Measurements from ENCODE around the gene RSPO3.
A peak's percentile ranks its signal among the peaks of the same experiment; 100 is the strongest.

The RSPO3 gene

DNA sequence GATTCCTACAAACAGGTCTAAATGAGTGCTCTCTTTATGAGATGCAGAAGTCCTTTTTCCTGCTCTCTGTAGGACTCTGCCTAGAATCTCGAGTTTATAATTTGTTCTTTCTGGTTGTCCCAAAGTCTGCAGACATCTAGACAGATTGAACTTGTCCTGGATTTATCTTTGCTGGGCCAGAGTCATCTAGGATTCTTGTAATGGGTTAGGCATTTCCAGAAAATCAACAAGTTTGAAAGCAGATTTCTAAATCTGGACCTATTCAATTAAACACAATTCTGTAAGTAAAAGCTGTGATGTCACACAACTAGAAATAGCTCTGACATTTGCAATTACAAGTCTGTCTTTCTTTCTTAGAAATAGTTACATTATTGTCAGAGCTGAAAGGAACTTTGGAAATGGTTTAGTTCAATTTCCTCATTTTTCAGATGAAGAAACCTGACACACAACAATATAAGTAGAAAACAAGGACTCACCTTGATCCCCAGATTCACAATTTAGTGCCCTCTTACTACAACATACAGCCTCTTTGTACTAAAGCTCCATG, 4.2 kb upstream of the RSPO3 start:
- no peak for DNase-seq

DNA sequence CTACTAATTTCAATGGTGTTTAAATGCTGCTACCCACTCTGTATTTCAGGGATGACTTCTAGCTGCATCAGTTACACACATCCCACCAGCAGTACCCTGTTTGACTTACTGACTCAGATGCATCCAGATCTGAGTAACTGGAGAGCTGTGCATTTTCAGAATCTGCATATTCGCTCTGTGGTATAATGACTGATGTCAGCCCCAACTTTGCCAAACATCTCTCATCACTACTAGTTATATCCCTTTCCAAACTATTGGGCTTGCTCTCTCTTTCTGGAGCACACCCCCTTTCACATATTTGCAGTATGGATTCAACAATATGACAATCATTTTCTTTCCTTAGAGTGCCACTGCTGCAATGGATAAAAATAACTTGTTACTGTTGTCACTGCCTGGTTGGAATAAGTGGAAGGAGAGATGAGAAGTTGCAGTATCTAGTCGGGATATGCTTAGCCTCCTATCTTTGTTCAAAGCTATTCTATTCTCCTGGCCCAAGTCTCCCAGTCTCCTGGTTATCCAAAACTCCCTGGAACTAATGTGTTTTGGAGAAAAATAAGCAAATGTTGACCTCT, 3.3 kb upstream of the RSPO3 start:
- DNase-seq = peak; percentile 52

GRCh38 chr6:127115746-127116145, 2.7 kb upstream of the RSPO3 start:
- no peak for DNase-seq

DNA sequence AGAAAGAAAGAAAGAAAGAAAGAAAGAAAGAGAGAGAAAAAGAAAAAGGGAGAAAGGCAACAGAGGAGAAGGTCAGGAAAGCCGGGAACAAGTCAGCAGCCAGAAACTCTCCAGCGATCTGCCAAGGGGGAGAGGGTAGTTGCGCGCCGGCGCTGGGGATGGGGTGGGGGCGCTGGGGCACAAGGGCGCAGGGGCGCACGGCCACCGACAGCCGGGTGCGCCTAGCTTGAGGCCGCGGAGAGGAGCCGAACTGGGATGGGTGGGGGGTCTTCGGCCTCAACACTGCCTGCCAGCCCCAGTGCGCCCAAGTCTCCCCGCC, 533 bp upstream of the RSPO3 start:
- DNase-seq = no peak

DNA sequence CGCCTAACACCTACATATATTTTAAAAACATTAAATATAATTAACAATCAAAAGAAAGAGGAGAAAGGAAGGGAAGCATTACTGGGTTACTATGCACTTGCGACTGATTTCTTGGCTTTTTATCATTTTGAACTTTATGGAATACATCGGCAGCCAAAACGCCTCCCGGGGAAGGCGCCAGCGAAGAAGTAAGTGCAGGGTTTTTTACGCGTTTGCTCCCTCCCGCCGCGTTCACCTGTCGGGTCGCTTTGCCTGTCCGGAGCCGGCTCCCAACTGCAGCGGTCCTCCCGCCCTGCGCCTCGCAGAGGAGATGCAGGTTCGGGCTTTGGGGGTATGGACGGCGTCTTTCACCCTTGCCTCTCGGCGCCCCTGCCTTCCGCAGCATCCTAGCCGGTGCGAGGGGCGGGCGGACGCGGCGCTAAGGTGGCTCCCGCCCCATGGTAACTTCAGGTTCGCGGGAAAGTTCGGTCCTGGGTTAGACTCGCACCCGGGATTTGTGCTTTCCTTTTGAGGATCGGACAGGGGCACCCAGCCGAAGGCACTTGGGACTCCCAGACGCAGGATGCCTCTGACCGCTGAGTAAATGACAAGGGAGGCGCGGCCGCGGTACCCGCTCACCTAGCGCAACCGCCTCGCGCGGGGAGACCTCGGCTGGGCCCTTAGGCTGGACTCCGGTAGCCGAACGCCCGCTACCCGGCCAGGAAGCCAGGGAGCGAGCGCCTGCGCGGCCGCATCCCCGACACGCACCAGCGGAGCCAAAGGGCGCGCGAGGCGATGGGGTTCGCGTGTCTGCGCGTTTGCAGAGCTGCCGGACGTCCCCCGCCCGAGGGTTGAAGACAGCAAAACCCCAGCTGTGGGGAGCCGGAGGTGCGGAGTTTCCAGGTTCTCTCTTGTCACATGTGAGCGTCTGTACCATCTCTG, 891 bp downstream of the RSPO3 start:
- peak; percentile 18 for DNase-seq

DNA sequence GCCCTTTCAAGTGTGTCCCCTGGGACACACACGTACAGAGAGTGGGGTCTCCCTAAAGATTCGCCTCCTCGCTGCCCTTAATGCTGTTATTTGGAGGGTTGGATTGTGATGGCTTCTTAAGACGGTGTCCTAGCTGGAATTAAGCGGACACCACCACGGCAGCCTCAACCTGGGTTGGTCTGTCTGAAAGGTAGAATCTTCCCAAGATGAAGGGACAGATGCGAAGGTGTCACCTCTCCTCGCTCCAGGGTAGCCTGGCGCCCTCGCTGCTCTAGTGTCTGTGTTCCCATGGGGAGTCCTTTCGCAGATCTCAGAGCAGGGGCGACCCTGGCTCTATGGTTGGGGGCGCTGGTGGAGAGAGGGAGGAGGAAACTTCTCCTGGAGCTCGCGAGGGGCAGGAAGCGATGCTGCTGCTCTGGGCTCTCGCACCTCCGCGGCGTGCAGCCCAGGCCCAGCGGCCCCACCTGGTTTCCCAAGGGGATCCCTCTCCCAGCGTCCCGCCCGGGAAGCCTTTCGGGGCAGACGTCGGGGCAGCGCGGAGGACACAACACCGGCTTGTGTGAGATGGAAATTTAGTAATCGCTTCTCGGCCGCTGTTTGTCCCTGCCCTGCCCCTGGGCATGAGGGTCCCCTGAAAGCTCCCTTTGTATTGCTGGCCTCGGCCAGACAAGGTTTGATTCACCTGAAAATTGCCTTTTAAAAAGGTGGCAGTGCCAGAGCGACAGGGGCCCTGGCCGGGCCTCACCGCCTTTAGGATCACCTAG, 1.7 kb downstream of the RSPO3 start:
- no peak for DNase-seq

DNA sequence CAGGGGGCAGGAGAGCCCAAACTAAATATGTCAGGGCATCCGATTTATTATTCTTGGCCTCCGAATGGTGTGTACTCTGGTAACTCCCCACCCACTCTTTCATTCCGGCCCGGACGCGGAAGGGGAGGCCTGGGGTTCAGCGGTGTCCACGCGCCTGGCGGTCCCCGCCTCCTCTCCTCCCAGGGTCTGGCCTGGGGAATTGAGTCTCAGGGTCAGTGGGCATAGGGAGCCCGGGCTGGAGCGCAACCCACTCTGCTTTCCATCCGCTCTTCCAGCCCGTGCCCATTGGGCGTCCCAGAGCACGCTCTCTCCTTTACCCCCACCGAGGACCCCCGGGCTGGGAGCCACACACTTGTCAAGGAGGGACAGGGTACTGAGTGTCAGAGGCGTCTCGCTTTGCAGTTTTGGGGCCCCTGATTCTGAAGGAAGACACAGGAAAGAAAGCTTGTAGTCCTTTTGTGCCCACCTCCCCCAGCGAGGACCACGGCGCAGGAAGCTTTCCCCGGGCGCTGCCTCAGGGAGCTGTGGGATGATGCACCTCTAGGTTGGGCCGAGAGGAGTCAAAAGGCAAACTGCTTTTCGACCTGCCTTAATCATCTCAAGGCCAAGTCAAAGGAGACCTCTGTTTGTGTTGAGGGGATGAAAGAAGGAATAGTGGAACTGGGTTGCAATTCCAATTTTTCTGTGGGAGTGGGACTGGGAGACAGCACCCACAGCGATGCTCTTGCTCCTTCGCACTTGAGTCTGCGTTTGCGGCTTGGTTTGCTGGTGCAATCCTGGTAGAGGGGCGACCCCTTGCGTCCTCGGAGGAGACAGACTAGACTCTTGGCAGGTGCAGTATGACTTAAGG, 2.5 kb downstream of the RSPO3 start:
- DNase-seq = peak; percentile 73

- DNase-seq = no peak
These were observed 3.1 kb downstream of the RSPO3 start for GRCh38 chr6:127121637-127121960.

GRCh38 chr6:127124172-127124571, 5.7 kb downstream of the RSPO3 start:
- DNase-seq = peak; percentile 23

DNA sequence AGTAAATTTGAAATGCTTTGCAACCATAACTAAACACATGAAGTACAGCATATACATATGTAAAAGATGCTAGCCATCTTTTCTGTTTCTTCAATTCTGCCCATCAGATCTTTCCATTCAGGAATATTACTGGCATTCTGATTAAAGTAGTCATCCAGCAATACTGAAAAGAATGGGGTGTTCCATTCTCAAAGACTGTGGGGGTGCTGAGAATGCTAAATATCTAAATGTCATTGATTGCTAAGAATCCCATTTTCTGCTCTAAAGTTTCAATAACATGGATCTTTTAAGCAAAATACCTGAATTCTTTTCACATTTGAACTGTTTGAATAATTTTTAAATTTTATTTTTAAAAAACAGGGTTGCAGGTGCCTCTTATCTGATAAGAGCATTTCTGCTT, 6.2 kb downstream of the RSPO3 start:
- no peak for DNase-seq

DNA sequence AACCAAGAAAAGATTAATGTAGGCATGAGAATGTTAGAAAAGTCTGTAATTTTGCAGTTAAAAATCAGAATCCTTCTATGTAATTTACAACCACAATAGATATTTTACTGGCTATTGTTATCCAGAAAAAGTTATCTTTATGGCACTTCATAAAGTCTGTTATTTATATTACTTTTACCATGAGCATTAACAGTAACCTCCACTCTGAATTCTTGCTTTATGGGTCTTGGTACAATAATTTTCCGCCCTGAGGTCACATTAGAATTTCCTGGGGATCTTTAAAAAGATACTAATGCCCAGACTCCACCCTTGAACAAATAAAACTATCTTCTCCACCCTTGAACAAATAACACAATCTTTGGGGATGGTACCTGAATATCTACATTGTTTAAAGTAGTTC, 9.6 kb downstream of the RSPO3 start:
- no peak for DNase-seq

- no peak for DNase-seq
These were observed 10.8 kb downstream of the RSPO3 start for GRCh38 chr6:127129251-127129650.

- peak; percentile 8 for DNase-seq
These were observed 12.8 kb downstream of the RSPO3 start for GRCh38 chr6:127131275-127131674.

DNA sequence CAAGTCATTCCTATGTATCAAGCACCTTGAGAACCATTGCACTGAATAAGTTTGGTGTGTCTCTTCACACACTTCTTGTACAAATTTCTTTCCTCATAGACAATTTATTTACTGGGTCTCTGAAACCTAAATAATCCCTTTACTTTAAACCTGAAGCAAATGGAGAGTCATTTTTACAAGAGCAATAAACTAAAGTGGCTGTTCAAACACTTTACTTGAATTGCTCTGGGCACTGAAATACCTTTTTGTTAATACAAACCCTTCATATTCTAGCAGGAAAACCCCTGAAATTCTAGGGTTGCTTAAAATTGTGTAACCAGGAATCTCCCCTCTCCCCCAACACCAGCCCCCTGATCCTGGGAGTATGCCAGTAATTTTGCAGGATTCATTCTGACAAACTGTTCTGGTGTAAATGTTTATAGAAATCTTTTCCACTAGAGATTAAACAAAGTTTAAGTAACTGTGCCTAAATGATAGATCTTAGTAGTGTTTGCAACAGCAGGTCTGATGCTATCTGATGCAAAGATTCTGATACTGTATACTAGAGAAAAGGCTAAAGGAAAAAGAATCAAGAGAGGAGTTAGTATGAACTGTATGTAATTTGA, 13.4 kb downstream of the RSPO3 start:
- no peak for DNase-seq

GRCh38 chr6:127134136-127134535, 15.7 kb downstream of the RSPO3 start:
- no peak for DNase-seq

DNA sequence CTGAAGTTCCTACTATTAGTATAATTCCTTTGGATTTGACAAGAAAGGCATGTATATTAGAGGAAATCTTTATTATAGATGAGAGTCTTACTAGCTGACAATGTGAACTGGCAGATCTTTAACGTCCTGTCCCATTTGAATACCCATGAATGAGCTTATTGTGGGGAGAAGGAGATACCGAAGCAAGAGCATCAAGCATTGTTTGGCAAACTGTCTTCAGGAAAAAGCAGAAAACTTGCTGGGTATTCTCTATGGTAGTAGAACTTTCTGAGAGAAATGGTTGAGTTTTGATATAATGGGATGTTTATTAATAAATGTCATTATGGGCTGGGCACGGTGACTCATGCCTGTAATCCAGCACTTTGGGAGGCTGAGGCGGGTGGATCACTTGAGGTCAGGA, 18.3 kb downstream of the RSPO3 start:
- DNase-seq = no peak

- DNase-seq = peak; percentile 87
These were observed 28.5 kb downstream of the RSPO3 start for GRCh38 chr6:127146932-127147331.

- no peak for DNase-seq
These were observed 29.1 kb downstream of the RSPO3 start for GRCh38 chr6:127147534-127147933.

DNA sequence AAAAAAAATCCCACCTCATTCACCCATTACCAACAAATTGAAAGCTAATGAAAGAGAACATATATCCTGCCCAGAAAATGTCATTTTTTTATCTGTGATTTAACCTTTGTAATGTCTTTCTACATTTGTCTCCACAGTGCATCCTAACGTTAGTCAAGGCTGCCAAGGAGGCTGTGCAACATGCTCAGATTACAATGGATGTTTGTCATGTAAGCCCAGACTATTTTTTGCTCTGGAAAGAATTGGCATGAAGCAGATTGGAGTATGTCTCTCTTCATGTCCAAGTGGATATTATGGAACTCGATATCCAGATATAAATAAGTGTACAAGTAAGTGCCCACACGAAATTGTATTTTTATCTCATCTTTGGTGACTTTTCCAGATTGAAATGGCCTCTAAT, 30.0 kb downstream of the RSPO3 start:
- DNase-seq = peak; percentile 8

DNA sequence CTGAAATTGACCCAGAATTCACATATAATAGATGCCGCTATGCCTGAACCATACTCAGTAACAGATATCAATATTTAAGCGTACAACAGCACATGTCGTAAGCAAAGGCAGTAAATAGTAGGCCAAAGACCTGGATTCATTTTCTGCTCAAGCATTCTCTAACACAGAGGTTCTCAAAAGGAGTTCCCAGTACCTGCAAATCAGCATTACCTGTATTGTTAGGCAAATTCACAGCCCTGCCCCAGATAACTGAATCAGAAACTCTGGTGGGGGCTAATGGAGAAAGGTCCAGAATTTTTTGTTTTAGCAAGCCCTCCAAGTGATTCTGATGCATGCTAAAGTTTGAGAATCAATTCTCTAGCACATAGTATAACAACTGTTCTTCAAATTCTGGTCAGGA, 36.0 kb downstream of the RSPO3 start:
- DNase-seq = no peak

GRCh38 chr6:127160484-127160883, 42.0 kb downstream of the RSPO3 start:
- DNase-seq = no peak

DNA sequence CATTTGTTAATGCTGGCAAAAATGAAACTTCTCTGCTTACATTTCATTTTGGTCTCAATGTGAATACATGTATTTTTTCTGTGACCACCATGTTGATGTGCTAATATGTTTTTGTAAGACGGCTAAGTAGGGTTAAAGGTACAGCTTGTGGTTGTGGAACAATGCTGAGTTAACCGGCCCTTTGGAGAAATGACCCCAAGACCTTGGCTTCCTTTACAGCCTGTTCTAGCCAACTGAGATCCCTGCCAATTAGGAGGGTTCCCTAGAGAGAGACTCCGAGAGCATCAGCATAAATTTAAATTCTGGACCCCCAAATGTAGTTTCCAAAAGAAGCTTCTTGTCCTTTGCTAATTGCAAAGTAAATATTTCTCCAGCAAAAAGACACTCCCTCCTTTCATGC, 44.4 kb downstream of the RSPO3 start:
- no peak for DNase-seq
